ENCODE data around the gene TMEM158. TPM values are rescaled to one million over a fixed set of nuclear protein-coding genes. Genes with fewer than 3 reads are reported as not detected.

Gene TMEM158
- total RNA-seq, 2 experiments from 2014 or later, result not detected

GRCh38 chr3:45186871-45187270, 39.2 kb downstream of the TMEM158 start:
- intact Hi-C loops (cut with DNase I, micrococcal nuclease), result no loop called here
- ChIA-PET POLR2A (no interaction called here), CTCF (no interaction called here)
- Mint-ChIP-seq H3K36me3 (ENCODE audit: low read depth) (no peaks in the 10 kb centered on the region), H3K4me3 (no peak overlapping the region), H3K4me1 (ENCODE audit: low read depth) (no peaks in the 10 kb centered on the region), H3K9me3 (no peaks in the 10 kb centered on the region), H3K27ac (no peak overlapping the region), H3K27me3 (no peaks in the 10 kb centered on the region)
- DNase-seq (no peak), ATAC-seq (ENCODE audit: poor library complexity) (no peak)
- Histone ChIP-seq H3K27me3 (ENCODE audit: control insufficient read depth in 1 of 2, insufficient read depth in 2 of 2, low read length in 2 of 2) (no peaks in the 10 kb centered on the region), H3K36me3 (ENCODE audit: insufficient read depth, low read length) (no peaks in the 10 kb centered on the region), H3K27ac (ENCODE audit: low read depth in 1 of 2, low read length in 2 of 2) (no peak overlapping the region), H3K9me3 (ENCODE audit: control insufficient read depth in 1 of 2, insufficient read depth in 1 of 2, low read length in 2 of 2) (no peaks in the 10 kb centered on the region), H3K4me1 (ENCODE audit: insufficient read depth, low read length) (no peaks in the 10 kb centered on the region), H3K4me3 (ENCODE audit: low read length) (no peak overlapping the region)
- no peak for TF ChIP-seq CTCF (IDR thresholded peaks at IDR 0.05)

GRCh38 chr3:45185461-45185860, 40.6 kb downstream of the TMEM158 start:
- intact Hi-C loops (cut with DNase I, micrococcal nuclease), result no loop called here
- H3K4me1 Mint-ChIP-seq (ENCODE audit: low read depth), result no peaks in the 10 kb centered on the region
- no peak overlapping the region for H3K4me3 Mint-ChIP-seq
- ATAC-seq (ENCODE audit: poor library complexity) (no peak), DNase-seq (no peak)
- Histone ChIP-seq H3K4me3 (ENCODE audit: low read length) (no peak overlapping the region), H3K9me3 (ENCODE audit: control insufficient read depth in 1 of 2, insufficient read depth in 1 of 2, low read length in 2 of 2) (no peaks in the 10 kb centered on the region), H3K36me3 (ENCODE audit: insufficient read depth, low read length) (no peaks in the 10 kb centered on the region), H3K27me3 (ENCODE audit: control insufficient read depth in 1 of 2, insufficient read depth in 2 of 2, low read length in 2 of 2) (peaks cover 0 to under 1% of the 10 kb centered on the region in 2 experiments), H3K27ac (ENCODE audit: low read depth in 1 of 2, low read length in 2 of 2) (no peak overlapping the region), H3K4me1 (ENCODE audit: insufficient read depth, low read length) (no peaks in the 10 kb centered on the region)
- H3K36me3 Mint-ChIP-seq (ENCODE audit: low read depth), result no peaks in the 10 kb centered on the region
- no peak overlapping the region for H3K27ac Mint-ChIP-seq
- ChIA-PET CTCF (no interaction called here), POLR2A (no interaction called here)
- no peaks in the 10 kb centered on the region for H3K27me3 Mint-ChIP-seq
- no peak for TF ChIP-seq CTCF (IDR thresholded peaks at IDR 0.05)
- no peaks in the 10 kb centered on the region for H3K9me3 Mint-ChIP-seq

GRCh38 chr3:45185052-45185451, 41.0 kb downstream of the TMEM158 start:
- POLR2A ChIA-PET, result no interaction called here
- H3K4me1 Mint-ChIP-seq (ENCODE audit: low read depth), result no peaks in the 10 kb centered on the region
- H3K4me3 Mint-ChIP-seq, result no peak overlapping the region
- ATAC-seq (ENCODE audit: poor library complexity), result no peak
- no peak for TF ChIP-seq CTCF (IDR thresholded peaks at IDR 0.05)
- no peaks in the 10 kb centered on the region for H3K9me3 Mint-ChIP-seq
- Histone ChIP-seq H3K27ac (ENCODE audit: low read depth in 1 of 2, low read length in 2 of 2) (no peak overlapping the region), H3K36me3 (ENCODE audit: insufficient read depth, low read length) (no peaks in the 10 kb centered on the region), H3K4me1 (ENCODE audit: insufficient read depth, low read length) (no peaks in the 10 kb centered on the region), H3K9me3 (ENCODE audit: control insufficient read depth in 1 of 2, insufficient read depth in 1 of 2, low read length in 2 of 2) (no peaks in the 10 kb centered on the region), H3K27me3 (ENCODE audit: control insufficient read depth in 1 of 2, insufficient read depth in 2 of 2, low read length in 2 of 2) (peaks cover 0 to 5% of the 10 kb centered on the region in 2 experiments), H3K4me3 (ENCODE audit: low read length) (no peak overlapping the region)
- intact Hi-C loops (cut with DNase I, micrococcal nuclease), result no loop called here
- no peaks in the 10 kb centered on the region for H3K27me3 Mint-ChIP-seq
- no peaks in the 10 kb centered on the region for H3K36me3 Mint-ChIP-seq (ENCODE audit: low read depth)
- CTCF ChIA-PET, result no interaction called here
- DNase-seq, result no peak
- no peak overlapping the region for H3K27ac Mint-ChIP-seq
